Effector memory CD4-positive, alpha-beta T cell (primary cell): ENCODE measurements around the gene SEMA4F.
"Not testable (repeated sequence)": the region's sequence is repeated elsewhere in the genome, so short reads cannot be mapped to it uniquely, and the experiment has no call there.

Experiments
- DNase-seq, 3 donors: peaks; one replicate each; pipeline ENCODE4 v3.0.0-alpha.2; 2020
- H3K27ac ChIP-seq: 2 replicates; pipeline ENCODE4 v1.7.0; 2013; ENCODE audit warnings: mild to moderate bottlenecking, low read length, moderate library complexity; ENCODE audit not compliant: insufficient read depth, poor library complexity, severe bottlenecking
- H3K27me3 ChIP-seq: replicated peaks from 2 replicates; pipeline ENCODE4 v1.7.0; 2013; ENCODE audit warnings: mild to moderate bottlenecking, low read length; ENCODE audit not compliant: insufficient read depth, control insufficient read depth, poor library complexity, severe bottlenecking
- H3K36me3 ChIP-seq: 2 replicates; pipeline ENCODE4 v1.7.0; 2013; ENCODE audit warnings: mild to moderate bottlenecking, low read length, moderate library complexity; ENCODE audit not compliant: control insufficient read depth, insufficient read depth
- H3K4me1 ChIP-seq: 2 replicates; pipeline ENCODE4 v1.7.0; 2013; ENCODE audit warnings: low read length, mild to moderate bottlenecking; ENCODE audit not compliant: control insufficient read depth, insufficient read depth, poor library complexity, severe bottlenecking
- H3K4me3 ChIP-seq: 2 replicates; pipeline ENCODE4 v1.7.0; 2013; ENCODE audit warnings: low read length, low read depth, mild to moderate bottlenecking; ENCODE audit not compliant: insufficient read depth, poor library complexity, severe bottlenecking
- H3K9me3 ChIP-seq: 2 replicates; pipeline ENCODE4 v1.7.0; 2013; ENCODE audit warnings: mild to moderate bottlenecking, low read length, moderate library complexity; ENCODE audit not compliant: control insufficient read depth

The SEMA4F gene

GRCh38 chr2:74630454-74630853 is 23.6 kb upstream of the SEMA4F start:
- H3K36me3 ChIP-seq, H3K27ac ChIP-seq, H3K27me3 ChIP-seq, DNase-seq, H3K4me1 ChIP-seq, H3K4me3 ChIP-seq, H3K9me3 ChIP-seq: not testable (repeated sequence)

DNA sequence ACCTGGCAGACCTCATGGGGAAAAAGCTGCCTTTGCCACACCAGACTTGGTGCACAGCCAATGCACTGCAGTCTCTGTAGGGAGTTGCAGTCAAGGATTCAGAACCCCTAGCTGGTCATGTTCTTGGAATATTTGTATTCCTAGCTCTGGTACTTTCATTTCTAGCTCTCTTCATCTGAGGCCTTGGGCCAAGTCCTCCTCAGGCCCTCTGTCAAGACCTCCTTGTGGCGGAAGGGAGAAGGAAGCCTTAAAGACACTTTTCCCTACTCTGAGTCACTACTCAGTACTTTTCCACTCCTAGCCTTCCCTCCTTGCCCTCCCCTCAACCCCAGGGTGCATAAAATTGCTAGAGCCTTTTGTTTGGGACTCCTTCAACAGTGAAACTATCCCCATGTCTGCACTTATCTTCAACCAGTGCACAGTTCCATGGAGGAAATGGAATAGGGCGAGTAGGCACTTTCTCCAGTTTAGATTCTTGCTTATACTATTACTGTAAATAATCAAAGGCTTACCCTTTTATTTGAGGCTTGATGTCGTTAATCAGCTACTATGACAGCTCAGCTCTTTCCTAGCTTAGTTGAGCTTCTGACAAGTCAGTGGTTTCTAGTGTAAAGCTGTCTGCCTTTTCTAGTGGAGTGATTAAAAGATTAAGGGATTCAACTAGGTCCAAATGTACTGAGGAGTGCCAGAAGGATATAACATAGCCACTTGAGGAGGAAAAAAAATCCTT is 21.7 kb upstream of the SEMA4F start:
- no peak overlapping the region for H3K4me3 ChIP-seq
- DNase-seq: no peak
- no peaks in the 10 kb centered on the region for H3K4me1 ChIP-seq
- H3K36me3 ChIP-seq: no peaks in the 10 kb centered on the region
- H3K27me3 ChIP-seq: no peaks in the 10 kb centered on the region
- H3K27ac ChIP-seq: no peak overlapping the region
- no peaks in the 10 kb centered on the region for H3K9me3 ChIP-seq

GRCh38 chr2:74632939-74633312 is 21.1 kb upstream of the SEMA4F start:
- H3K27me3 ChIP-seq: no peaks in the 10 kb centered on the region
- H3K4me3 ChIP-seq: no peak overlapping the region
- H3K36me3 ChIP-seq: no peaks in the 10 kb centered on the region
- no peak overlapping the region for H3K27ac ChIP-seq
- no peaks in the 10 kb centered on the region for H3K9me3 ChIP-seq
- H3K4me1 ChIP-seq: no peaks in the 10 kb centered on the region
- no peak for DNase-seq

GRCh38 chr2:74639550-74639949 is 14.5 kb upstream of the SEMA4F start:
- no peaks in the 10 kb centered on the region for H3K27me3 ChIP-seq
- H3K36me3 ChIP-seq: no peaks in the 10 kb centered on the region
- DNase-seq: no peak
- H3K27ac ChIP-seq: no peak overlapping the region
- no peaks in the 10 kb centered on the region for H3K9me3 ChIP-seq
- H3K4me1 ChIP-seq: no peaks in the 10 kb centered on the region
- H3K4me3 ChIP-seq: no peak overlapping the region

GRCh38 chr2:74645344-74645743 is 8.7 kb upstream of the SEMA4F start:
- H3K27me3 ChIP-seq: no peaks in the 10 kb centered on the region
- H3K4me3 ChIP-seq: no peak overlapping the region
- H3K27ac ChIP-seq: no peak overlapping the region
- DNase-seq: no peak
- H3K9me3 ChIP-seq: no peaks in the 10 kb centered on the region
- no peaks in the 10 kb centered on the region for H3K4me1 ChIP-seq
- H3K36me3 ChIP-seq: no peaks in the 10 kb centered on the region

DNA sequence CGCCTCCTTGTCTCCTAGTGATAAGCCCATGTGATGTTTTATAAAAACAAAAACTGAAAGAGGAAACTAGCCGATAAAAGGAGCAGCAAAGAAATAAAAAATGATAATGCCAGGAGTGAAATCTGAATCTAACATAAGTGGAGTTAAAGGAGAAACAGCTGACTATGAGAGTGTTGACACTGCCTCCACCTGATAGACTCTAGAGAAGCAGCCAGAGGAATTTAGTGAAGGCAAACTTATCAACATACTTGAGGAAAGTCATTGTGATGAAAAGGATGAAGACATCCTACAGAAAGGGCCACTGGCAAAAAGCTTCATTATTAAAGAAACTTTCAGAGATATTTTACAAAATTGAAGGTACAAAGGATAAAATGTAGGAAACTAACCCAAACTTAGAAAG is 7.8 kb upstream of the SEMA4F start:
- DNase-seq: no peak
- H3K27ac ChIP-seq: no peak overlapping the region
- H3K27me3 ChIP-seq: no peaks in the 10 kb centered on the region
- no peak overlapping the region for H3K4me3 ChIP-seq
- no peaks in the 10 kb centered on the region for H3K9me3 ChIP-seq
- H3K4me1 ChIP-seq: no peaks in the 10 kb centered on the region
- no peaks in the 10 kb centered on the region for H3K36me3 ChIP-seq

- Histone ChIP-seq H3K36me3 (no peaks in the 10 kb centered on the region), H3K27ac (no peak overlapping the region), H3K4me1 (no peaks in the 10 kb centered on the region), H3K27me3 (no peaks in the 10 kb centered on the region), H3K9me3 (no peaks in the 10 kb centered on the region), H3K4me3 (no peak overlapping the region)
- no peak for DNase-seq
Observed at GRCh38 chr2:74646834-74647482, 7.1 kb upstream of the SEMA4F start.

GRCh38 chr2:74648009-74648443 is 6.0 kb upstream of the SEMA4F start, which contains the start of gene M1AP:
M1AP (minus strand) TSS chr2:74648330; CDS start chr2:74640275, 8,055 bp downstream.
- Histone ChIP-seq H3K27ac (no peak within 1 kb of the TSS), H3K4me3 (no peak within 1 kb of the TSS), H3K9me3 (no peaks in the 10 kb centered on the region), H3K4me1 (no peaks in the 10 kb centered on the region), H3K27me3 (no peaks in the 10 kb centered on the region), H3K36me3 (no peaks in the 10 kb centered on the region)
- no peak for DNase-seq

DNA sequence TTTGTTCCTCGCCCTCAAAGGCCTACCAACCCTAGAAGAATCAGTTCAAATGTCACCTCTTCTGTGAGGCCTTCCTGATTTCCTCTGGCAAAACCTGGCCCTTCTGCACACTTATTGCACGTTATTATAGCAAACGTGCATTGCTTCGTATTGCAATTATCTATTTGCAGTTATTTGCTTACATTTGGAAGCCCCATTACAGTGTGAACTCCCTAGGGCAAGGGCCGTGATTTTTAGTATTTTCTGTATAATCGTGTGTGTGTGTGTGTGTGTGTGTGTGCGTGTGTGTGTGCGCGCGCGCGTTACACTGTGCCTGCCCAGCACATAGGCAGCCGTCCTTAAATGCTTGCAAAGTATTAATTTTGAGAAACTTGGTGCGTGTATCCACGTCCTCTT is 460 bp upstream of the SEMA4F start:
- peak overlapping the region; percentile 59 for H3K27ac ChIP-seq
- no peaks in the 10 kb centered on the region for H3K36me3 ChIP-seq
- DNase-seq: peak in 1 of 3 donors; percentile 10
- H3K27me3 ChIP-seq: no peaks in the 10 kb centered on the region
- peaks cover 8% of the 10 kb centered on the region for H3K4me1 ChIP-seq
- no peaks in the 10 kb centered on the region for H3K9me3 ChIP-seq
- peak overlapping the region; percentile 84 for H3K4me3 ChIP-seq

DNA sequence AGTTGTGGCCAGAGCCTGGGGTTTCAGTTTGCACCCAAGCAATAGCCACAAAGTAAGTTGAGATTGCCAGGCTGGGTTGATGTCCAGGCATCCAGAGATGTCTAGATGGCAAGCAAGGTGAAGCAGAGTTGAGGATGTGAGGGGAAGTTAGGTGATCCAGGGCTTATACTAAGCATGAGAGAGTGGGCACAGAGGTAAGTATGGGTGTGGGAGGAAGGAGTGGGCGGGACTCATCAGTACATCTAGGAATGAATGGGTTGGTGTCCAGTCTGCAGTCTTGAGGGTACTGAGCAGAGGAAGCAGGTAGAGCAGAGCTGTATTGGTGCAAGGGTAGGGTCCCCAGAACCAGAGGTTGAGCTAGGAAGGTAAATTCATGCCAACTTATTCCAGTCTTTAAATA is 1.5 kb downstream of the SEMA4F start:
- Histone ChIP-seq H3K9me3 (no peaks in the 10 kb centered on the region), H3K27me3 (no peaks in the 10 kb centered on the region), H3K36me3 (peaks cover 3% of the 10 kb centered on the region), H3K4me3 (no peak overlapping the region), H3K4me1 (peaks cover 8% of the 10 kb centered on the region), H3K27ac (no peak overlapping the region)
- no peak for DNase-seq
